ENCODE measurements around the gene CYP17A1.
"Not testable (repeated sequence)": the region's sequence is repeated elsewhere in the genome, so short reads cannot be mapped to it uniquely, and the experiment has no call there.

The CYP17A1 gene

DNA sequence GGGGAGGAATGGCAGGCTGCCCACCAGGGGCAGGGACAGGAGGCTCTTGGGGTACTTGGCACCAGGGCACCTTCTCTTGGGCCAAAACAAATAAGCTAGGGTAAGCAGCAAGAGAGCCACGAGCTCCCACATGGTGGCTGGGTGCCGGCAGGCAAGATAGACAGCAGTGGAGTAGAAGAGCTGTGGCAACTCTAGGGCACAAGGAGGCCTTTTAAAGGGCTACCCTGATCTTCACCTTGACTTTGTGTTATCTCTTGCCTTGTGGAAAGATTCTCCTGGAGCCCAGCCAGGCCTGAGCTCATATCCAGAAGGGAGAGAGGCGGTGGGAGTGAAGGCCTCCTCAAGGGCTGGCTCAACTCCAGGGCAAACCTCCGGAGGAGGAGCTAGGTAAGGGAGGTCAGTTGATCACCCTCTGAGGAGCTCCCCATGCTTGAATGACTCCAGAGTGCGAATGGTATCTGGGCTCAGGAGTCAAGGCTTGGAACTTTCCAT, at the start of gene CYP17A1:
CYP17A1 (minus strand) TSS at position 184 of the 492 bp plus-strand sequence; CDS start at position 132, 52 bp downstream.
- no peak for DNase-seq (ENCODE audit: low spot score)

DNA sequence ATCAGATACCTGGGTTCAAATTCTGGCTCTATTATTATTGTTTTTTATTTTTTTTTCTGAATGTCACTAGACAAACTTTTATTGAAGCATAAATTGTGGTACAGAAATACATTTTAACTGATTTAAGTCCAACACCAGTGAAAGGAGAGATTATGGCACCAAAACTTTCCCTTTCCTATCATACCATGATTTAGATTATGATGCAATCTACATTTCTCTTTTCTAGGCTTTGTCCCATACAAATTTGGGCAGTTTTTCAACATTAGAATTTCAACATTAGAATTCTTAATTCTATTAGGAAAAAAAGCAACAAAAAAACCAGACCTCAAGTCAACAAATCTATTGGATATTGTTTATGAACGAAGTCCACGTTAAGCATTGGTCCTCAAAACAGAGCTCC, 43.0 kb upstream of the CYP17A1 start:
- DNase-seq (ENCODE audit: low spot score): no peak

GRCh38 chr10:102878629-102879028, 41.4 kb upstream of the CYP17A1 start:
- DNase-seq (ENCODE audit: low spot score): no peak

GRCh38 chr10:102876747-102877153, 39.5 kb upstream of the CYP17A1 start:
- DNase-seq (ENCODE audit: low spot score): no peak

GRCh38 chr10:102872163-102872562, 35.0 kb upstream of the CYP17A1 start:
- no peak for DNase-seq (ENCODE audit: low spot score)

DNA sequence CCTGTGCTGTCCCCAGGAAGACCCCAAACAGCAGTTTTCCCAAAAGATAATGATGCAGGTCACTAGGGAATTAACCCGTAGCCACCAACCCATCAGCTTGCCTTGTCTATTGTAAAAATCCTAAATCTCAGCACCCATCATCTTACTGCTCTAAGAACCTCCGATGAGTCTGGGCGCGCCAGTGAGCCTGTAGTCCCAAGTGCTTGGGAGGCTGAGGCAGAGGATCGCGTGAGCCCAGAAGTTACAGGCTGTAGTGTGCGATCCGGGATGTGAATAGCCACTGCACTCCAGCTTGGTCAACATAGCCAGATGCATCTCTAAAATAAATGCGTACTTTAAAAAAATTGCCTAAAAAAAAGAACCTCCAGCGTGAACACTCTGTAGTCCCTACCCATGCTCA, 33.0 kb upstream of the CYP17A1 start:
- DNase-seq (ENCODE audit: low spot score): no peak

- DNase-seq (ENCODE audit: low spot score): peak; percentile 41
Observed at GRCh38 chr10:102869258-102870198, 32.3 kb upstream of the CYP17A1 start, which contains the start of gene AS3MT. Gene AS3MT (plus strand): TSS chr10:102869470. CDS start chr10:102869593, 123 bp downstream.

GRCh38 chr10:102868911-102869257, 31.7 kb upstream of the CYP17A1 start:
- peak; percentile 11 for DNase-seq (ENCODE audit: low spot score)

- DNase-seq (ENCODE audit: low spot score): no peak
Observed at GRCh38 chr10:102865620-102866019, 28.4 kb upstream of the CYP17A1 start.

DNA sequence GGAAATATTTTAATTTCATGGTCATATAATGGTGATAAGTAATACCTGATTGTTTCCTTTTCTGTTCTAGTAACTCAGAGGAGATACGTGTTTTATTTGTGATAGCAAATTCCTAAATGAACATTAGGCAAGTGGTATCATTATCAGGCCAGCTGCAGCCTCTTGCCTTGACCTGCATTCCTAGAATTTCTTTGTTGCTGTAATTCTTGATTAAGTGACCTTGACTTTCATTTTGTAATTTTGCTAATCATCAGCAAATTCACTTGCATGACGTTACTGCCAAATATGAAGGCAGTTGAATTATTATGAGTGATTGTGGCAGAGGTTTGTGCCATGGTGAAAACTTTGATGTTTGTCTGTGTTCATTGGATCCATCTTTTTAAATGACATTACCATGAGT, 26.4 kb upstream of the CYP17A1 start:
- DNase-seq (ENCODE audit: low spot score): no peak

GRCh38 chr10:102859911-102860310, 22.7 kb upstream of the CYP17A1 start:
- no peak for DNase-seq (ENCODE audit: low spot score)

DNA sequence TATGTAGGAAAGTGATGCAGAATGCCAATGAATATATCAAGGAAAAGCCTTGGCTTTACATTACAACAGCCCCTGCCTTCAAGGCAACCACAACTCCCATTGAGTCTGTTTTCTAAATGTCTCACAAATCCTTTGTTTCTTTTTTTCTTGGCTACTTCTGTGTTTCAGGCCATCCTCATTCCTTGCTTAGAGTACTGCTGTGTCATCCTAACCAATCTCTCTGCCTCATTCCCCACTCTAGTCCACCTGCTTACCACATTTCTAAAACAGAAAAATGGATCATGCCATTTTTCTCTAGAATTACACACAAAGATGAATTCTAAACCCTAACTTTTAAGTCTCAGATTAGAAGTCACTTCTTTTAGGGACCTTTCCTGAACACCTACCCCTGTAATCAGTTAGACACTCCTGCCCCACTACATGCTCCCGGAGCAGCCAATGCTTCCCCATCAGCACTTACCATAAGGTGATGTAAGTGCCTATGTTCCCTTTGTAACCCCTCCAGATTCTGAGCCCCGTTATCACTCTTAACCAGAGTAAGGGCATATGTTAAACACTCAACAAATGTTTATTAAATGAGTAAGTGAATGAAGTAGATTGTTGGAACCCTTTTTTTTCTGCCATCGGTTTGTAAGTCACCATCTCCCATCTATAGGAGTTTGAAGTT, 19.7 kb upstream of the CYP17A1 start:
- no peak for DNase-seq (ENCODE audit: low spot score)

DNA sequence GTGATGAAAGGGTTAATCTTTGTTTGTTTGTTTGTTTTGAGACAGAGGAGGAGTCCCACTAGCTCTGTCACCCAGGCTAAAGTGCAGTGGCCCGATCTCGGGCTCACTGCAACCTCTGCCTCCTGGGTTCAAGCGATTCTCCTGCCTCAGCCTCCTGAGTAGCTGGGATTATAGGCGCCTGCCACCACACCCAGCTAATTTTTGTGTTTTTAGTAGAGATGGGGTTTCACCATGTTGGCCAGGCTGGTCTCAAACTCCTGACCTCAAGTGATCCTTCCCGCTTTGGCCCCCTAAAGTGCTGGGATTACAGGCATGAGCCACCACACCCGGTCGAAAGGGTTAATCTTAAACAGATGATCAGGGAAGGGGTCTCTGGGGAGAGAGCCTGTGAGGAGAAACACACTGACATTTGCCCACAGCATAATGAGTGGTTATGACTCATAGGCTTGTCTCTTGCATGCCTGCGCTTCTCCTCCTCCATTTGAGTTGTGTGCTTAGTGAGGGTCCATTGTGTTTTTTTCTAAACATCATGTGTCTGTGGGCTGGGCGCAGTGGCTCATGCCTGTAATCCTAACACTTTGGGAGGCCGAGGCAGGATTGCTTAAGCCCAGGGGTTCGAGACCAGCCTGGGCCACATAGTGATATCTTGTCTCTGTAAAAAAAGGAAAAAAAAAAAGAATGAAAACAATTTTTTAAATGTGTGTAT, 18.7 kb upstream of the CYP17A1 start:
- DNase-seq (ENCODE audit: low spot score): peak; percentile 77

DNA sequence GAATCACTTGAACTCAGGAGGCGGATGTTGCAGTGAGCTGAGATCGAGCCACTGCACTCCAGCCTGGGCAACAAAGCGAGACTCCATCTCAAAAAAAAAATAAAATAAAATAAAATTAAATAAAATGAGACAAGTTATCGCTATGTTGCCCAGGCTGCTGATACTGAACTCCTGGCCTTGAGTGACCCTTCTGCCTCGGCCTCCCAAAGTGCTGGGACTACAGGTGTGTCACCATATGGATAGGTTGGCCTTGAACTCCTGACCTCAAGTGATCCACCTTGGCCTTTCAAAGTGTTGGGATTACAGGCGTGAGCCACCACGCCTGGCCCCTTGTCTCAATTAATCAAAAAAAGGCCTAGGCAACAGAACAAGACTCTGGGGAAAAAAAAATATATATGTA, 16.0 kb upstream of the CYP17A1 start:
- DNase-seq (ENCODE audit: low spot score): not testable (repeated sequence)

DNA sequence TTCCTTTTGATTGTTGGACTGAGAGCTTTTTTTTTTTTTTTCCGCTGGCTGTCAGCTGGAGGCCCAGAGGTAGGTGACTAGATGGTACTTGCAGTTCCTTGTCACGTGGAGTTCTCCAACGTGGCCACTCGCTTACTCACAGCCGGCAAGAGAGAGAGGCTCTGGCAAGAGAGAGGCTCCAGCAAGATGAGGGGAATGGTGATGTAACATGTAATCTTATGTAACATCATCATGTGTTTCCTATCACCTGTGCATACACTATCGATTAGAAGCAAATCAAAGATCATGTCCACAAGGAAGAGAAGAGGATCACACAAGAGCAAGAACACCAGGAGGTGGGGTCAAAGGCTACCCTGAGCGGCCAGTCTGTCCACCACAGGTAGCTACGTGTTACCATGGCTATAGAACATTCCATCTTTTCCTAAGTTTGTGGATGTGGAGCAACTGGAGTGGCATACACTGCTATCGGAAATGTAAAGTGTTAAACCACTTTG, 12.9 kb upstream of the CYP17A1 start:
- no peak for DNase-seq (ENCODE audit: low spot score)

- DNase-seq (ENCODE audit: low spot score): no peak
Observed at GRCh38 chr10:102845352-102845902, 8.2 kb upstream of the CYP17A1 start.

DNA sequence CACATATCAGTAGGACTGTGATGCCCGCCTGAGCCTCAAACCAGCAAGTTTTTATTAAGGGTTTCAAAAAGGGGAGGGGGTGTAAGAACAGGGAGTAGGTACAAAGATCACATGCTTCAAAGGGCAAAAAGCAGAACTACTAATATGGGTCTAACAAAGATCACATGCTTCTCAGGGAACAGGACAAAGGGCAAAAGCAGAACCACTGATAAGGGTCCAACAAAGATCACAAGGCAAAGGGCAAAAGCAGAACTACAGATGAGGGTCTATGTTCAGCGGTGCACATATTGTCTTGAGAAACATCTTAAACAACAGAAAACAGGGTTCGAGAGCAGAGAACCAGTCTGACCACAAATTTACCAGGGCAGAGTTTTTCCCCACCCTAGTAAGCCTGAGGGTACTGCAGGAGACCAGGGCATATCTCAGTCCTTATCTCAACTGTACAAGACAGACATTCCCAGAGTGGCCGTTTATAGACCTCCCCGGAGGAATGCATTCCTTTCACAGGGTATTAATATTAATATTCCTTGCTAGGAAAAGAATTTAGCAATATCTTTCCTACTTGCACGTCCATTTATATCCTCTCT, 7.1 kb upstream of the CYP17A1 start:
- not testable (repeated sequence) for DNase-seq (ENCODE audit: low spot score)

- not testable (repeated sequence) for DNase-seq (ENCODE audit: low spot score)
Observed at GRCh38 chr10:102843139-102843538, 5.9 kb upstream of the CYP17A1 start.

DNA sequence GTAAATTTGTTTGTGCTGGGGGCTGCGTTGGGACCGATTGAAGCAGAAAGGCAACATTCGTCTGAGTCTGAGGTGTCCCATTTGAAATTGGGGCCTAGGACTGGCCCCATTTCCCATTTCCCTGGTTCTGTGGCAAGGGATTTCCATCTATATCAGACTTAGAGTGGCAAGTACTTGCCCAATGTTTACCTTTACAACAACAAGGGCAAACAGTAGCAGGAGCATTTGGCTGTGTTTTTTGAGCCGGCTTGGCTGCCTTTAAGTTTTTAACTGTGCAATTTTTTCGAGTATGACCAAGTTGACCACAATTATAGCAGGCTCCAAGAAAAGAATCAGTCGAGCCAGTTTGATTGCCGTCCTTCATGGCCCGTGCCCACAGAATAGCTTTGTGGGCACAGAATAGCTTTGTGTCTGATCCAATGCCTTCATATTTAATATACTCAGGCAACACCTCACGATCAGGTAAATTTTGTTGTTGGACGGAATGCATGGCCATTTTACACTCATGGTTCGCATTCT, 4.7 kb upstream of the CYP17A1 start:
- no peak for DNase-seq (ENCODE audit: low spot score)

DNA sequence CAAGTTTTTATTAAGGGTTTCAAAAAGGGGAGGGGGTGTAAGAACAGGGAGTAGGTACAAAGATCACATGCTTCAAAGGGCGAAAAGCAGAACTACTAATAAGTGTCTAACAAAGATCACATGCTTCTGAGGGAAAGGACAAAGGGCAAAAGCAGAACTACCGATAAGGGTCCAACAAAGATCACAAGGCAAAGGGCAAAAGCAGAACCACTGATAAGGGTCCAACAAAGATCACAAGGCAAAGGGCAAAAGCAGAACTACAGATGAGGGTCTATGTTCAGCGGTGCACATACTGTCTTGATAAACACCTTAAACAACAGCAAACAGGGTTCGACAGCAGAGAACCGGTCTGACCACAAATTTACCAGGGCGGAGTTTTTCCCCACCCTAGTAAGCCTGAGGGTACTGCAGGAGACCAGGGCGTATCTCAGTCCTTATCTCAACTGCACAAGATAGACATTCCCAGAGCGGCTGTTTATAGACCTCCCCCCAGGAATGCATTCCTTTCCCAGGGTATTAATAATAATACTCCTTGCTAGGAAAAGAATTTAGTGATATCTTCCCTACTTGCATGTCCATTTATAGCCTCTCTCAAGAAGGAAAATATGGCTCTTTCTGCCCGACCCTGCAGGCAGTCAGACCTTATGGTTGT, 1.2 kb upstream of the CYP17A1 start:
- not testable (repeated sequence) for DNase-seq (ENCODE audit: low spot score)

Data from hepatic stellate cell (primary cell).